ENCODE data around the gene SPSB4. TPM values are rescaled to one million over a fixed set of nuclear protein-coding genes. Genes with fewer than 3 reads are reported as not detected.

The SPSB4 gene
- total and polyA plus RNA-seq, 2 of the 8 experiments (the other 6 are each of a cell fraction or from before 2014, with no cell fraction given), result 15.1 to 17.2 TPM

GRCh38 chr3:141050576-141051442 lies at the start of gene SPSB4 (continued):
- TF ChIP-seq PHF8 (conservative IDR thresholded peaks at IDR 0.05; ENCODE audit: low read depth, low read length), result peak; percentile 52
- TF ChIP-seq E2F6 (IDR thresholded peaks at IDR 0.05), result no peak; the same call in 1 of the 2 replicates
- peak; percentile 43; the same call in 1 of the 2 replicates for TF ChIP-seq JUND (IDR thresholded peaks at IDR 0.05; ENCODE audit: low read length)
- no peak for TF ChIP-seq SP1 (IDR thresholded peaks at IDR 0.05; ENCODE audit: low read depth, low read length)
- peak; percentile 19 for TF ChIP-seq TAF7 (optimal IDR thresholded peaks at IDR 0.05; ENCODE audit: borderline replicate concordance, low read depth, low read length)
- peak; percentile 3 for TF ChIP-seq EZH2 (IDR thresholded peaks at IDR 0.05; ENCODE audit: low read depth, low read length, severe bottlenecking)
- no peak for TF ChIP-seq CBX5 (IDR thresholded peaks at IDR 0.05; ENCODE audit: low read depth, low read length)
- no peak for TF ChIP-seq NANOG (IDR thresholded peaks at IDR 0.05; ENCODE audit: insufficient read depth, low read depth, low read length, poor library complexity, severe bottlenecking)

Data from H1 (cell line).